NCI-H146 treated with DMSO at 0.1 percent for 48 hours (cell line): ENCODE measurements around the gene AKAP13.

ENCODE experiments used
- DNase-seq: peaks from one replicate; lab custom pipeline; 2025; ENCODE audit not compliant: unreplicated experiment; lab: John Stamatoyannopoulos, UW

AKAP13 gene

DNA sequence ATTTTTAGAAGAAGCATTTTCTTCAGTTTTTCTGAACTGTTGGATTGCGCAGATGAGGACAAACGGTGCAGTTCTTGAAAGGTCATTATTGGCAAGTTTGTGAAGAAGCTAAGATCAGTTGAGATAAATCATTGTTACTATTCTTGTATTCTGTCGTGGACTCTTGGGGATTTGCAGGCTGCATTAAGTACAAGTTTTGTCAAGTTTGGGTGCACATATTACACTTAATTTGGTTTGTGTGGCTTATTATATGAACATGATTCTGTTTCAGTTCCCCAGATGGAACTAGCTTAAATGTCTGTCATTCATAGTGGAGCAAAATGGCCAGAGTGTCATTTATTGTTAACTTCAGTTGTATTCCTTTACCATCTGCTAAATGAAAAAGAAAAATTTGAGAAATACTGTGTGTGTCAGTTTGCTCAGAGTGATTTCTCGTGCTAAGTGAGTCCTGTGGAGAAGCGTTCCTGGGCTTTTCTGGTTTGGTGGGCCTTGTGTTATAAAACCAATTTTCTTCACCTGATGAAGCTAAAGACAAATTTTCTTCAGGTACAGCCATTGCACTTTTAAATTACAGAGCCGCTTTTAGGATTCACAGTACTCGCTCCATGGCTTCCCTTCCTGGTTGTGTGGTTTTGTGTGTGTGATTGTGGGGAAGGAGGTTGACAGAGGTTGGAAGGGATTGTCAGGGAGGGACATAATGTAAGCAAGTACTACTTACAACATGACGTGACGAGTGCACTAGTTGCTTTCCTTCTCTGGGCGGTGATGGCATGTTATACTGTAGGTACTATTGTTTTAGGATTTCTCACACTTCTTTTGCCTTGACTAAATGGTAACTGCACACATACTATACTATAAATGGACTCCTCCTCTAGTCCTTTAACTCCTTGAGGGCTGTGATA lies 1.7 kb downstream of the AKAP13 start:
- DNase-seq: no peak

DNA sequence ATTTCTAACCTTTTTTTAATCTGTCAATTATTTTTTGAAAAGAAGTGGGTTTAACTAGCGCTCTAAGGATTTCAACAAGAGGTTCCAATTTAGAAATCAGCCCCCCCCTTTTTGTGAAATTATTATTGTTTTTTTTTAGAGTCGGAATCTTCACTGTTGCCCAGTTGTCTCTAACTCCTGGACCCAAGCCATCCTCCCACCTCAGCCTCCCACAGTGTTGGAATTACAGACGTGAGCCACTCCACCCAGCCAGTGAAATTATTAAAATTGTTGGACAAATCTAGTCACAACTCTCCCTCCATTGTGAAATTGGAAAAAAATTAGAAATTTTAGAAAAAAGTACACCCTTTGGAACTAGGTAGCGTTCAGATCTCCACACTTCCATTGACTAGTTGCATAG lies 2.5 kb downstream of the AKAP13 start:
- DNase-seq: no peak

DNA sequence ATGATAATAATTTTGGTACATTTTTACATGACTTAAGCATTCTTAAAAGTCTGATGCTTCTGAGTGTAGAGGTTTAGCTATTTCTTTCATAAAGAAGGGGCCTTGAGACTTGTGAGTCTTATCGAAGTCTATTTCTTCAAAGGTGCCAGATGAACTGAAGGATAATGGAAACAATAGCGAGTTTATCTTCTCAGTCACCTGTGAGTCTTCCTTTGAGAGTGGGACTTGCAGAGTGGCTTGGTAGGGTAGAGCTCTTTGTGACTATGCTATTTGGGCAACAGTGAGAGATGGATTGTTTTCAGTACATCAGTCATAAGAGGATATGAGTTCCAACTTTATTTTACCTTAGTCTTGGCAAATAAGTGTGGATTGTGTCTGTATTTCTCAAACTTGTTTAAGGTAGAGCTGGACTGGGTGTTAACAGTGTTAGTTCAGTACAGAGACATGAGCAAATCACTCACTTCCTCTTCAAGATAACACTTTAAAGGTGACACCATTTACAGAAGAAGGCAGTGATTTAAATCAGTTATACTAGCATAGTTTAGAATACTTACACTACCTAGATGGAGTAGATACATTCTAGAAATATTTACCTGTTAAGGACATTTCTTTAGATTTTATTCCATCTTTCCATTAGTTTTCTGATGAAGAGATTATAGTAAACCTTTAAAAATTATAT lies 3.2 kb downstream of the AKAP13 start:
- DNase-seq: no peak

DNA sequence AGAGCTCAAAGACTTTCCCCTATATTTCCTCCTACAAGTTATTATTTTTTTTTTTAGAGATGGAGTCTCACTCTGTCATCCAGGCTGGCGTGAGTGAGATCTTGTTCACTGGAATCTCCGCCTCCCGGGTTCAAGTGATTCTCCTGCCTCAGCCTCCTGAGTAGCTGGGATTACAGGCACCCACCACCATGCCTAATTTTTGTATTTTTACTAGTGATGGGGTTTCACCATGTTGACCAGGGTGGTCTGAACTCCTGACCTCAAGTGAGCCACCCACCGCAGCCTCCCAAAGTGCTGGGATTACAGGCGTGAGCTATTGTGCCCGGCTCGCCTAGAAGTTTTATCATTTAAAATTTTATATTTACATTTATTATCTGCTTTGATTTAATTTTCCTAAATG lies 5.9 kb downstream of the AKAP13 start:
- DNase-seq: no peak

DNA sequence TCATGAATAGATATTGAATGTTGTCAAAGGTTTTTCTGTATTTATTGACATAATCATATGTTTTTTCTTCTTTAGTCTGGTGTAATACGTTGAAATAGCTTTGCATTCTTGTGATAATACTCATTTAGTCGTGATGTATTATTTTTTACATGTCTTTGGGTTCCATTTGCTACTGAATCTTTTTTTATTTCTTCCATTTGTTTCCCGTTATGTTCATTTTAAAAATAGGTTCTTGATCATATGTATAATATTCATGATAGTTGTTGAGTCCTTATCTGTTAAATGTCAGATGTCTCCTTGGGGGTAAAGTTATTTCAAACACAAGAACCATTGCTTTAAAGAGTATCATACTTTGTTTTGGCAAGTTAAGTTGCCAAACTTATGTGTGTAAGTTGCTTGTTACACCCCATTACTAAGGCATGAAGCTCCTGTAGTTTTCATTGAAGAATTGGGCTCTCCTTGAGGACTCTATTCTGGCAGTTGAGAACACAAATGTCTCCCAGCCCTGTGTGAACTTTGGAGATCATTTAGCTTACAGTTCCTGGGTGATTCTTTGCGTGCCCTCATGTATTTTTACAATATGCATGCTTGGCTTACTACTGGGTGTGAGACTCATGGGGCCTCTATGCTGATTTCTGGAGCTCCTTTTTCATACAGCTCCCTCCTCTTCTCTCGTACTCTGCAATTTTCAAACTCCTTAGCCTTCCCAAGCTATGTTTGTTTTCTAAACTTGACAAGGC lies 8.3 kb downstream of the AKAP13 start:
- DNase-seq: no peak

DNA sequence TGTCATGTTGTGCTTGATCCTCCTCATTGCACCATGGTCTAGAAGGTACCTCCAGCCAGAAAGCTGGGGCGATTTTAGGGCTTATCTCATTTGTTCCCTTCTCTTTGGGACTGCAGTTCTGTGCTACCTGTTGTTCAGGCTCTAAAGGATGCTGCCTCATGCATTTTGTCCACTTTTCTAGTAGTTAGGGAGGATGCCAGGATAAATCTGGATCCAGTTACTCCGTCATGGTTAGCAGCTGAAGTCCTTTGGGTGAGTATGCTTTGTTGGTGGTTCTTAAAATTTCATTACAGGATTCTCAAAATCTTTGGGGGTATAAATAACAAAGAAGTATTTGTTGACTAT lies 8.9 kb downstream of the AKAP13 start:
- DNase-seq: no peak

DNA sequence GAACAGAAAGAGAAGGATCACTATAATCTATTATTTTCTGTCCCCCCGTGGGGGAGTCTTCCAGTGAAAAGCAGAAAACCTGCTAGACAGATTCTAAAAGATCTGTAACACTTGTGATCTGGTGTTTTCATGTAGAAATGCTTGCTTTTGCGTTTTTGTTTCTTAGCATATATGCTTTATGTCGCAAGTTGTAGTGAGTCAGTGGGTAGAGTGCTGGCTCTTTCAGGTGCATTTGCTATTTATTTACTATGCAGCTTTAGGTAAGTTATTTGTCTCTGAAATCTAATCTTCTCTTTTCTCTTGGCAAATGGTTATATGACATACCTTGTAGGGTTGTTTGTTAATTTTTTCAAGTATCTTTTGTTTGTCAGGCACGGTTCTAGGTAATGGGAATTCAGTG lies 9.4 kb downstream of the AKAP13 start:
- DNase-seq: no peak

- no peak for DNase-seq
Measured at GRCh38 chr15:85393210-85393609, 12.8 kb downstream of the AKAP13 start.

DNA sequence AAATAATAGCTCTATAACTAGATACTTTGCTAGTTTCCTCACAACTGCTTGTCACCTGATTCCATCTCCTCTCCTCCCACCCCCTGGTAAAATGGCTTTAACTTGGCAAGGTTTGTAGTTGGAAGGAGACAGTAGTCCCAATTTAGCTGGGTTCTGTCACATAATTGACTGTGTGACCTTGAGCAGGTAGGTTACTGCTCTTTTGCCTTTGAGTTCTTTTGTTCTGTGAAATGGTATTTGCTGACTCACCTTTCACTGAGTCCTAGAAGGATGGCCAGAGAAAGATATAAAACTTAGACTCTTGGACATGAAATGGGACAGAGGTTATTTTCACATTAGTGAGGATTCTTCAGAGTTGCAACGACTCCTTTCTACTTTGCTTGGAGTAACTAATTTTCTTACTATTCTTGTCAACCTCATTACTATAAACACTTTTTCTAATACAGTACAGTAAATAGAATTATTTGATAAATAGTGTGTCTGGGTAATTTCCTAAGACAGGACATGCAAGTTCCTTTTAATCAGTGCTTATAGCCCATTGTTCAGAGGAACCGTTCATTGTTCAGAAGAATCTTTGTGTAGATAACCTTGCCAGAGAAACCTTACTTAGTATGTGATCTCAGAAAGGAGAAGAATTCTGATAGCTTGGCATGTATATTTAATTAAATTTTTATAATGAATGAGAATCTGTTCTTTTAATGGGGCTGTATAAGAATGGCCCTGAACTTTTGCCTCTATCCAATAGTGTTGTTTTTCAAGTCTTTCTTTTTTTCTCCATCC lies 14.3 kb downstream of the AKAP13 start:
- DNase-seq: no peak

DNA sequence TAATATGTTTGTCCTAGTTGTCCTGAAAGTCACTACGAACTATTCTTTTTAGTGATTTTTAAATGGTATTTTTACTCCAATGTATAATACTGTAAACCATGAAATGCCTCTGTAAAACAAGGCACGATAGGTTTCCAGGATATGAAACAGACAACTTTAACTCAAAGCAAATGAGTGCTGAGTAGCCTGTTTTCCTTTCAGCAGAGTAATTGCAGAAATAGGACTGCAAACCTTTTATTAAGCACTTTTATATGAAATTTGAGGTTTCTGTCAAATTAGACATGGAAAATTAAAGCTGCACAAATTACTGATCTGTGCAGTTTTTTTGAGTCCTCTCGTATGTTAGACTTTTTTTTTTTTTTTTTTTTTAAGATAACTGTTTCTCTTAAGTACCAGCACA lies 16.2 kb downstream of the AKAP13 start:
- no peak for DNase-seq

DNA sequence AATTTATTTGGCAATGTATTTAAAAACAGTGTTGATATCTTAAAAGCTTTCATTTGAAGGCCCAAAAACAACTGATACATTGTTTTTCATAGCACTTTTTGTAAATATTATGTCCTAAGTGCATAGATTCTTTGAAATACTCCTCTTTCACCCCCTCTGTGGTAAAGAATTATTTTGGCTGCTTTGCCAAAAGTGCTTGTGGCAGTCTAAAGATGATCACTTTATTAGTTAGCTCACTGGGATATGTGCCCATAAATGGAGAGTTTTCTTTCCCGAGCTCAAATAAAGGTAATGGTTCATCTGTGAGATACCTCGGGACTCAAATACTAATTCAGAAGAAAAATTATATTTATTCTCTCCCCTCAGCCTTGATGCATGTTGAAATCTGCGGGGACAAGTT lies 16.7 kb downstream of the AKAP13 start:
- no peak for DNase-seq

DNA sequence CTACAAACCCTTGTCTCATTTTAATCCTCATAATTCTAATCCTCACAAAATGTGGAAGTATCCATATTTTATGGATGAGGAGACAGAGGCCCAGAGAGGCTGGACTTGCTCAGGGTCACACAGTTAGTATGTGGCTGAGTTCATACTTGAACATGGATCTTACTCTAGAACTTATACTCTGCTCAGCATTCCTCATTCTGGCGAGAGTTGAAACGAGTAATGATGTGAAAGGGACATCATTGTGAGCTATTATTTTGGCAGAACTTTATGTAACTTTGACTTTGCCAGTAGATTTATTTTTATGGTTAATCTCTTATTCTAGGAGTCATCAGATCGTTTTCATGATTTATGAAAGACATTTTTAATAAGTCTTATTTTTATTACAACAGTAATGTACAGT lies 17.5 kb downstream of the AKAP13 start:
- DNase-seq: no peak

DNA sequence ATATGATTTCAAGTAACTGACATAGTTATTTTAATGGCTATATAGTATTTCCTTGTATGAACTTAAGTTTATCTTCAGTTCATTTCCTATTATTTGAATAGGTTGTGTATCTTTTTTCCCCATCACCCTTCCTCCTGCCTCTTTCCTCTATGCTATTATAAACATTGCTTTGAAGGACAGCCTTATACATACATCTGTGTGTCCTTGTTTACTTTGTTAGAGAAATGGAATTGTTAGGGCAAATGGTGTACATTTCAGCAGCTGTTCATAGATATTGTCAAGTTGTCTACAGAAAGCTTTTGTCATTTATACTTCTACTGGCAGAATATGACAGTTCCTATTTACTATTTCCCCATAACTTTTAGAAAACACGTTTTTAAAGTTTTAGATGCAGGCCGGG lies 18.4 kb downstream of the AKAP13 start:
- no peak for DNase-seq

DNA sequence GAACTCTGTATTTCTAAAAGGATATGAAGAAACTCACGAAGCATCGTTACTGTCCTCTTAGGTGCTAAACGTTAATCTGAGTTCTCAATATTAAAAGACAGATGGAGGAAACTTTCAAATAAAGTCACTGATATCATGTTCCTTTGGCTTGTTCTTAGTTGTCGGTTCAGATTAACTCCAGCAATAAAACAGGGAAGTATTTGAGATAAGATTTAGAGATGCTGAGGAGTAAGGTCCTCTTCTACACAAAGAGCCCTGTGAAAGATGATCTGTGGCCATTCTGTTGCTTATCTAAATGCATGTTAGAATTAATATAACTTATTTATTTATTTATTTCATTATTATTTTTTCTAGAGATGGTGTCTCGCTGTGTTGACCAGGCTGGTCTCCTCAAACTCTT lies 19.2 kb downstream of the AKAP13 start:
- DNase-seq: no peak

DNA sequence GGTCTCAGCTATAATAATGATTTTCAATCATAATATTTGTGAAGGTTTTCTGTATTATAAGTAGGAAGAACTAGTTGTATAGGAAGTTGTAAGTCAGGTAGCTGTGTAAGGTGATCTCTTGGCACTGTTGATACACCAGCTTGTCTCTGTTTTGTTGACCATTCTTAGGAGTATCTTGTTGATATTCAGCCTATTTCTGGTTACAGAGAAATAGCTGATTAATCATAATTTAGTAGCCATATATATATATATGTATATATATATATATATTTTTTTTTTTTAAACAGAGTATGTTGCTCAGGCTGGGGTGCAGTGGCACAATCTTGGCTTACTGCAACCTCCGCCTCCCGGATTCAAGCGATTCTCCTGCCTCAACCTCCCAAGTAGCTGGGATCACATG lies 20.2 kb downstream of the AKAP13 start:
- DNase-seq: no peak

GRCh38 chr15:85401108-85401774 lies 20.8 kb downstream of the AKAP13 start:
- no peak for DNase-seq

- DNase-seq: no peak
Measured at GRCh38 chr15:85402195-85402881, 21.9 kb downstream of the AKAP13 start.

DNA sequence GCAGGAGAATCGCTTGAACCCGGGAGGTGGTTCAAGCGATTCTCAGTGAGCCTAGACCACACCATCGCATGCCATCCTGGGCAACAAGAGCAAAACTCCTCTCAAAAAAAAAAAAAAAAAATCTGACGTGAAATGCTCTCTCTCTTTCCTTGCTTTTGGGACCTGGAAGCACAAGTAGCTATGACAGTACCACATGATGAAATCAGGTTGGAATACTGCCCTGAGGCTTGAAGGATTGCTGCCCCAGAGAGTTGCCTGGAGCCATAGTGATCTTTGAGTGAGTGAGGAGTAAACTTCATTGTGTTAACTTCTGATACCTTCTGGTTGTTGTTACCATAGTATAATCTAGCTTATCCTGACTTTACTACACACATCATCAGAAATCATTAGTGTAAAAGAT lies 23.3 kb downstream of the AKAP13 start:
- no peak for DNase-seq

DNA sequence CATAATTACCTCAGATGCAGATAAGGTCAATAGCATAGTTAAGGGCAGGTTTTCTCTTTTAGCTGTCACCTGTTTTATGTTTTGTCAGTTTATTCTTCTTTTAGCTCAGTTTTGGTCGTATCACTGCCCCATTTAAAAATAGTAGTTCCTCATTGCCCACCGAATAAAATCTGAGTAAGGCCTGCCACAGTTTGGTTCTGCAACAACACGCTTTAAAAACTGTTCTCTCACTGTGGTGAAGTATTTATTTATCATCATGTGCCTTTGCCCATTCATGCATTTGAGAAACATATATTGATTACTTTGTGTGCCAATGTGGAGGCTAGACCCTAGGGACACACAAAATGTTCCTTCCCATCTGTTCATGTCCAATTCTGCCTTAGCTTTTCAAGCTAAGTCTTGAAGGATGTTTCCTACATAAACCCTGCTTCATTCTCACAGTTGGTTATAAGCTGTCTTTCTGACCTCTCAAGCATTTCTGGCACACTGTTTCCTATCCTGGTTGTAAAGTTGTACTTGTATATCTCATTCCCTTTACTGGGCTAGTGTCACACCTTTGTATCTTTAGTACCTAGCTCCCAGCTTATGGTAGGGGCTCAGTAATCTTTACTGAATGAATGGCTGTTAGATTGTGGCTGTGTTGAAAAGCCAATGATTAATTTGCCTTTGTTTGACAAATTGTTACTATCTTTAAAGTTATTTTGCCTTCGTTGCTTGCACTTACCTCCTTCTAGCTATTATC lies 23.9 kb downstream of the AKAP13 start:
- DNase-seq: no peak
